Fibroblast of lung (primary cell): ENCODE data around the gene TMEM214.

Experiments
- CTCF ChIP-seq, 2 donors: IDR thresholded peaks in 1 of 2; conservative IDR thresholded peaks in 1 of 2; 1 replicate in 1 of 2; 2 replicates in 1 of 2; pipeline ENCODE4 v1.5.1; 2011 to 2012; ENCODE audit warnings: low read length in 2 of 2, control low read depth in 1 of 2, inconsistent platforms in 1 of 2, low read depth in 1 of 2, mild to moderate bottlenecking in 1 of 2
- EZH2 ChIP-seq: IDR thresholded peaks from 2 replicates; pipeline ENCODE4 v1.5.1; 2012; ENCODE audit warnings: low read length, control low read depth, mild to moderate bottlenecking; ENCODE audit errors: missing control alignments

- TF ChIP-seq CTCF (conservative IDR thresholded peaks at IDR 0.05 in 1 of 2, IDR thresholded peaks at IDR 0.05 in 1 of 2; ENCODE audit: low read depth in 1 of 2, low read length in 2 of 2) (no peak), EZH2 (no peak)
Measured at GRCh38 chr2:27077231-27077630, 44.5 kb downstream of the TMEM214 start.
